GM21515 (cell line): ENCODE results near the gene GLUL.
"Not testable (repeated sequence)": the region's sequence is repeated elsewhere in the genome, so short reads cannot be mapped to it uniquely, and the experiment has no call there.

Experiments used
- ATAC-seq: cut with Tn5 transposase; IDR thresholded peaks from one replicate; pipeline ENCODE4 v1.9.1; 2021; ENCODE audit not compliant: unreplicated experiment

Gene GLUL

DNA sequence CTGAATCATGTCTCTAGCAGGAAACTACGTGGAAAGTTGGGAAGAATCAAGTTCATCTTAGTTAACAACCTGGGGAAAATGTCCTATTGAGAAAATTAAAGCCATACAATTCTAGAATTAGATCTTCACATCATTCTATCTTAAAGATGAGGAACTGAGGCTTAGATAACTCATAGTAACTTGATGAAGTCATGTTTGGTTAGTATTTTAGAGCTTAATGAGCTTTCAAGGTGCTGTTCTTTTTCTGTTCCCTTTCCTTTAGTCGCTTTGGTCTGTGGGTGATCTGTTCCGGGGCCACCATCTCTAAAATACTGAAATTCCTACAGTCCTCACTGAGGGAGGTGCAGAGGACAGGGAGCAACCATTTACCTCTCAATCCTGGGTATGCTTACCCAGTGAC is 4.3 kb upstream of the GLUL start:
- ATAC-seq: no peak

DNA sequence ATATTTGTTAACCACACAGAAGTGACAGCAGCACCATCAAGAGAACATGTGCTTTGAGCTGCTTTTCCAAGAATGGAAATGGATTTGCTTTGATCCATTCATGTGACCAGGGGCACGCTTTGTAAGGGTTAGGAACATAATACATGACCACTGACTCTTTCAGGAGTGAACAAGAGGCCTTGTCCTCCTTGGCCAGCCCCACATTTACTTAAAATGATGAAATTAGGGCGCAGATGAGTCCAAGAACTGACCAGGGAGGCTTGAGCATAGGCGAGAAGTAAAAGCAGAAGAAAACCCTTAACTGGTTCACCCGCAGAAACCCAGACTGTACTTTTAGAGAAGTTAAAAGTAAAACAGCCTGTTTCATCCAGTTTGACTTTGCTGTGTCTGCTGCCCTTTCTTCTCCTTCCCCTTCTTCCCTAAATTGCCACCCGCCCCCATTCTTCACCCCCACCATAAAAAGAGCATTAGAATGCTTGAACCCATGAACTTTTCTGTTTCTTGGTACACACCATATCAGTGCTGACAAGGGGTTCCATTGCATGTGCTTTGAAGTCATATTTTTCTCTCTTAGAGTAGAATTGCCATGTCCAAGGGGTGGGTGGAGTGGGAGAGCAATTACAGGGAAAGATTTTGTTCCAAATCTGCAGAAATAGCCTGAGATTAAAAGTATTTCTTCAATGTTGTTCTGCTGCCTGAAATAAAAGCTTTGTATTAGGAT is 2.6 kb upstream of the GLUL start:
- ATAC-seq: no peak

DNA sequence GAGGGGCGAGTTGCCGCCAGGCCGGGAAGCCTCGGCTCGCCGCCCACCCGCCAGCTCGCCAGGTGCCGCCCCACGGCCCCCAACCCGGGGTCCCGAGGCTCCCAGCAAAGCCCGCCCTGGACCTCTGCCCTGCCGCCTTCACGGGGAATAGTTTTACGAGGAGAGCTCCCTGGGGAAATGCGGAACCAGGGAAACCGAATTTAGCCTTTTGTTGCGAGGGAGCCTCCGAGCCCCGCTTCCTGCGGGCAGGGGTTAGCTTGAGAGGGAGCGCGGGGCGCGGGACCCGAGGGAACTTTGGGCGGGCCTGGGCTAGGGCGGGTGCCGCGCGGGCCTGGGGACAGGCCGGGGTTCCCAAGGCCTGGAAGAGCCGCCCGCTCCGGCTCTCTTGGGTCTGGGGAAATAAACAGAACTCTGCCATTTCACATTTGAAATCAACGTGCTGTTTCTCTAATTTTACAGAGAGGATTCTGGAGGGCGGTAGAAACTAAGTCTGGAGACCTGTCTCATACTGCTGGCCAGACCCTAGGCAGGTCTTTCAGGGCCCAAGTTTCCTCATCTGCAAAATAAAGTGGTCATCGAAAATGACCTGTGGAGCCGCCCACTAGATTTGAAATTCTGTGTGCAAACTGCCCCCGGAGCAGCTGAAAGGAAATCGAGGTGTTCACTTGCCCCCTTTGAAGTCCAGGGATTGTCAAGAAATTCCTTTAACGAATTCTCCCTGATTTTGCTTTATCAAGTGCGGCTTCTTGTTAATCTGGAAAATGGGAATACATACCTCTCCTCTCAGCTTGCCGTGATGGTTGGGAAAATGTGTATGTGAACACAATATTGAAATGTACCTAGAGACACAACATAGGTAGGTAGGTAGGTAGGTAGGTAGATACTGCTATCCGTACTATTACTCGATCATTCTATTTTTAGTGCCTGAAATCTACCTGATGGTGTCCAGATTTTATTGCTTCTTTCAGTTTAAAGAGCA is 749 bp upstream of the GLUL start:
- ATAC-seq: peak; percentile 20

DNA sequence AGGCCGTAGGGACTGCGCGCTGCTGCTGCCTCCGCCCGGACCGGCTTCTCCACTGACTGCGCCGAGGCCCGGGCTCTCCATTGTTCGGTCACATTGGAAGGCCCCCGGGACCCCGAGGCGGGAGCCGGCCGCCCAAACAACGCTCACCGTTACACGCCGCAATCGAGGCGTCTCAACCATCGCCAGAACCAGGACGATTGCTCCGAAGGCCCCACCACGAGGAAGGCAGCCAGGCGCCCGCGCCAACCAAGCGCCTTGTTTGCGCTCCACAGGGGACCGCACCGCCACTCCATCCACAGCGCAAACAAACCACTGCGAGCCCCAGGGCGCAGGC is 595 bp downstream of the GLUL start:
- peak; percentile 0 for ATAC-seq

DNA sequence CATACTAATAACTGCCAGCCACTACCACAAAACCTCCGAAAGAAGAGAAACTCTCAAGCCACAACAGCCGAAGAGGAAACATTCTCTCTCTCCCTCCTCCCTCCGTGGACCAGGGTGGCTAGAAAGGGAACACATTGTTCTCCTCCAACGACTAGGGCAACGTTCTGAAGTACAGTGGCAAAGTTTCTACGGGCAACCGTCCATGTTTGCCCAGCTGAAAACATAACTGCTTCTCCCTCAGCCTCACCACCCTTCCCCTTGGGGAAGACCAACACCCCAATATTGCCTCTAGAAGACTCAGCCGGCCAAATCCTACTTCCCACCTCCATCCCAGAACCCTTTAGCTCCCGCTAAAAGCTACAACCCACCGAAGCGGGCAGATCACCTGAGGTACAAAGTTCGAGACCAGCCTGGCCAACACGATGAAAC is 2.0 kb downstream of the GLUL start:
- ATAC-seq: no peak

DNA sequence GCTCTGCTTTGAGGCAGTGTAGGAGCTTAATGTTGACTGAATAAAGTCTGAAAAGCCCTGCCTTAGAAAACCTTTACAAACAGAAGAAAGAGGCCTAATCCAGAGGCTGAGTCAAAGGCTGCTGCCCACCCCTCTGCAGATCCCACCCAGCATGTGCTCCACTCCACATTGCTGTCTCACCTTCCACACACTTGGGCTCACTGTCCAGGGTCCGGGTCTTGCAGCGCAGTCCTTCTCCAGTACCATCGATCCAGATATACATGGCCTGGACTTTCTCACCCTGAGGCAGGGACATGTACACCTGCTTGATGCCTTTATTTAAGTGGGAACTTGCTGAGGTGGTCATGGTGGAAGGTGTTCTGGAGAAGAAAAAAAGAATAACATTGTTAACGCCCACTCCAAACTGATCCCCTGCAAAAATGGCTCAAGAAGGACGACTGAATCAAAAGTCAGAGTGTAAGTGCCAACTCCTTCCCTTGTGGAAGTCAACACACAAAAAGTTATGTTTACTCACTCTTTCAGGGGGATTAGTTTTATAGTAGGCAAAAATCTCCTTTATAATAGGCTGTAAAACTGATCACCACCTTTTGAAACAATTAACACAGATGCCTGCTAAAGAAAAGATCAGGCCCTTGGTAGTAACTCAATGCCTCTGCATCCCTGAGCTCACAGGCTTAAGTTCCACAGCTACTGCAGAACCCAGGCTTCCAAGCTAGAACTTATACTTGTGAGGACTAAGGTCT is 3.0 kb downstream of the GLUL start:
- no peak for ATAC-seq

DNA sequence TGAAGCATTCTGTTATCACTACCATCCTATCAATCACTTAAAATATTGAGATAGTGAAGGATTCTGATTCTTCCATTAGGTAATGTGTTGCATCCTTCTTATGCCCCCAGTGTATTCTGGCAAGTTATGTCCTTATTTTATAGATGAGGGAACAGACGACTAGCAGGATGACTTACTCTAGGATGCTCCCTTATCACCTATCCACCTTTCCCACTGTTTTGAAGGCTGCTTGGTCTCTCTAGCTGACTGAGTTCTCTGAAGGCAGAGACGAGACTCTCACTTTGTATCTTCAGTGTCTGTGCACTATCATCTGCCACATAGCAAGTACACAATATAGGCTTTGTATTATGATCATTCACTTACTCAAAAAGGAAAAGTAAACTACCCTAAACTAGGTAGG is 4.0 kb downstream of the GLUL start:
- no peak for ATAC-seq

DNA sequence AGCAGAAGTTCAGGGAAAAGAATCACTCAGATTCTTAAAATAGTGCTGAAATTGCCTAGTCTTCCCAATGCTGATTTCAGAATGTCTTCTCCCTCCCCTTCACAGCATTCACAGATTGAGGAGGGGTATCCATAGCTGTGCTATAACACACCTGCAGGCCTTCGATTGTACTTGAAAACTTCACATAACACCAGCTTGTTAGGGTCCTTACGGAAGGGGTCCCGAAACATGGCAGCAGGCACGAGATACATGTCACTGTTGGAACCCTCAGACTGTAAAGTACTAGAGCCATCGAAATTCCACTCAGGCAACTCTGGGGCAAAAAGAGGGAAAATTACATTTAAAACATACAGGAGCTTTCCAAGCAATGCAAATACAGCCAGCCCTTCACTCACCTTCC is 4.6 kb downstream of the GLUL start:
- no peak for ATAC-seq

DNA sequence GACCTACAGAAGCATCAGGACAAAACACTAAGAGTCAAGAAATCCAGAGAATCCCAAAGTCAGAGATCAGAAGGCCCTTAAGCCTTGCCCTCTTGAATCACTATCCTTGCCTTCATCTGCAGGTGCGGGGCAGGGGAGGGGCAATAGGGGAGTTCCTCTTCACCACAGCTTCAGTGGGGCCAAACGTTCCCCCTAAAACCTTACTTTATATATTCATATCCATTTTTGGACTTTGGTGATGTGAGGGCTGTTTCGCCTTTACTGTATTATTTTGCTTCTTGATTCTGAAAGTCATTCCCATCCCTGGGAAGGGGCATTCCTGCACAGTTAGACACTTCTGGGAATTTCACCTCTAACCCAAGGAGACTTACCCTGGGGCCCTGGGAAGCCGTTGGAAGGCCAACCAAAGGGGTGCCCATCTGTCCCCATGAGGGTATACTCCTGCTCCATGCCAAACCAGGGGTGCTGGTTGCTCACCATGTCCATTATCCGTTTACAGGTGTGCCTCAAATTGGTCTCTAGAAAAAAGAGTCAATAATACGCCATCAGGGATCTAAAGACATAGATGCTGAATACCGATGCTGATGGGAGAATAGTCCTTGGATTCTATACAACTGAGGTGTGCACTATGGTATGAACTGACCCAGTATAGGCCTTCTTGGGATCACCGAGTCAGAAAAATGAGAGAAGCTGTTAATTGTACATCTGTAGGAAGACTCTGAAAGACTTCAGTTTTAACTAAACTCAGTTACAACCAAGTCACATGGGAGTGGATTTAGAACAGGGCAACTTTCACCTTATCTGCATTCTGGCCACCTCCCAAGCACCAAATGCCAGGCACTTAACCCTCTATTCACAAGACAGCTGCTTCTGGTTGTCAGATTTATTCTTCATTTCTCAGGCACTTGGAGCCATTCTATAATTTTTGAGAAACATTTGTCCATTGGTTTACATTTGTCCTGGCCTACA is 5.4 kb downstream of the GLUL start:
- no peak for ATAC-seq

DNA sequence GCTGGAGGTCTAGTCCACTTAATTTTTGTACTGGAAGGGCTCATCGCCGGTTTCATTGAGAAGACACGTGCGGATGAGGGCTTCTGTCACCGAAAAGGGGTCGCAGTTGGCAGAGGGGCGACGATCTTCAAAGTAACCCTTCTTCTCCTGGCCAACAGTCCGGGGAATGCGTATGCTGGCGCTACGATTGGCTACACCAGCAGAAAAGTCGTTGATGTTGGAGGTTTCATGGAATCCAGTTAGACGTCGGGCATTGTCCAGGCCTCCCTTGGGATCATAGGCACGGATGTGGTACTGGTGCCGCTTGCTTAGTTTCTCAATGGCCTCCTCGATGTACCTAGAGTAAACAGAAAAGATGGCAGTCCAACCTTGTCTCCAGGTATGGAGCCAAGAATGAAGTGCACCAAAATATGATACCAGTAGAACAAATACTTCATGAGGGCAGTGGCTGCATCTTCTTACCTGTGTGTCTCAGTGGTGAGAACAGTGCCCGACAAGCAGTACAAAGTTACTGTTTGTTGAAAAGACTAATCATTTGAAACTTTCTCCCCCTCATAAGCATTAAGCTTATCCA is 7.1 kb downstream of the GLUL start:
- no peak for ATAC-seq

DNA sequence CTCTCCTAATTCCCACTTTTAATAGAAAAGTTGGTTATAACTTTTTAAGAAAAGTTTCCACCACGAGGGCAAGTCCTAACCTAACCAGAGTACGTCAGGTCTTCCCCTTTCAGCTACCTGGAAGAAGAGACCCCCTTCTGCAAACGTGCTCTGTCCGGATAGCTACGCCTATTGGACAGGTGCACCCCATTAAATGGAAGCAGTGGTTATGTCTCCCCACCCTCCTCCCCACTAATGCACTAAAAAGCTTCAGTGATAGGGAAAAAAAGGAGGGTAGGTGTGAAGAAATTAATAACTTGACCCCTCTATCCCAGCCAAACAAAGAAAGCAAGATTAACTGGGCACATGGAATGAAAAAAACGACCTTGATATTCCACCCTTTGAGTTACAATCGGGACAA is 7.7 kb downstream of the GLUL start:
- no peak for ATAC-seq

DNA sequence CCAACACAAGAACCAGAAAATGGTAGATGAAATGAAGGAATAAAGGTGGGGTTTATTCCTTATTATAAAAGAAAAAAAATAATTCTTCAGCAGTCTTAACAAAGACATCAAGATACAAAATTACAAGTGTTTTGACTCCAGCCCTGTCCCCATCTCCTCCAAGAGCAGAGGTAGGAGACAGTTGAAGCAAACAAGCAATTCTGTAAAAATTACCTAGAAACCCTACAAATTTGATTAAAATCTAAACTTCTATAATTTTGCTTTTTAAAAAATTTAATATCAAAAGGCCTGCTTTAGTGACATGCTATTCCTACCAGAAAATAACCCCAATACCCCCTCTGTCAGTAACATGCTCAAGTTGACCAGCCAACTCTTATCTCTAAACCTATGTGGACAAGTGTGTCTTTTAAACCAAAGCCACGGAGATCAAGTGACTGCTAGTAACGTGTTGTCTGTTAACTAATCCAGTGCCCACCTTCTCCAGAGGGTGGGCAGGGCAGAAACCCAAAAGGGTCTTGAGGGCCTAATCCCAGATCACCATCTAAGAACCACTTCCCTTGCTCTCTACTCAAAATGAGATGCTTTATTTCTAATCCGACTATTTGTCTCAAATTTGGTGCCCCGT is 8.4 kb downstream of the GLUL start:
- ATAC-seq: no peak

DNA sequence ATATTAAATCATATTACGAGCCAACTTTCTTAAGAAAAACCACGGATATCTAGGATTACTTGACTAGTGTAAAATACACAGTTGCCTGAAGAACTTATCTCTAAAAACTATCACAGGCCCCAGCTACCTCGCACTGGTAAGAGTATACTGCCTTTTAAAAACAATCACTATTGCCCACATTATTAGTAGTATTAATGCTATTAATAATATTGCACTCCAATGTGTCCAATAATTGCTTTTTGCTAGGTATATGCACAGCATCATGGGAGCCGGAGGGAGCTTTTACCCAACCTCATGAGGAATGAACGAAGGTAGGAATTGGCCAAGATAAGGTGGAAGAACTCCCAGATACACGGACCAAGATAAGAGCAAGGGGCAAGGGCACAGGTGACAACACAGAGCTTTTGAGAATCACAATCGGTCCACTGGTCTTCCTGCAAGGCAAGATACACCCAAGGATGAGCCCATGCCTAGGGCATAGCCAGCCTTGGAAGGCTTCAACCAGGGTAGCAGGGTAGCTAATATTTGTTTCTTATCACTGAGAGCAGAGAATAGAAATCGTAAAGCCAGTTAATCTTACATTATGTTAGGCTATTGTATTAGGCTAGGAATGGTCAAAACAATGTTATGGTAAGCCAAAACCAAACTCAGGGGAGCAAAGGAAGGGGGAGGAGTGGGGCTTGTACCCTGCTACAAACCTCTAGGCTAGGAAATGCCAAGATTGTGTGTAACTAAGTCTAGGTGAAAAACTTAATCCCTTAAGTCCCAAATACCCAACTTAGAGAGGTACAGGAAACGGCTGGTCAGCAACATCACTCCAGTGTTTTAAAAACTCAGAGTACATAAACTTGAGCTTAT is 9.4 kb downstream of the GLUL start:
- no peak for ATAC-seq

DNA sequence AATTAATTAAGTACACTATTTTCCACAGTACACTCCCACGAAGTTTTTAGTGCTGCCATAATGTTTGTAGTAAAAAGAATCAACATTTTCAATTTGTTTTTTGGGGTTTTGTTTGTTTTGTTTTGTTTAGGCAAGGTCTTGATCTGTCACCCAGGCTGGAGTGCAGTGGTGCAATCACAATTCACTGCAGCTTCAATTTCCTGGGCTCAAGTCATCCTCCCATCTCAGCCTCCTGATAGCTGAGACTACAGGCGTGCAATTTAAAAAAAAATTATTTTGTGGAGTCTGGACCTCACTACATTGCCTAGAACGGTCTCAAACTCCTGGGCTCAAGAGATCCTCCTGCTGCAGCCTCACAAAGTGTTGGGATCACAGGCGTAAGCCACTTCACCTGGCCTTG is 11.4 kb downstream of the GLUL start:
- ATAC-seq: no peak

DNA sequence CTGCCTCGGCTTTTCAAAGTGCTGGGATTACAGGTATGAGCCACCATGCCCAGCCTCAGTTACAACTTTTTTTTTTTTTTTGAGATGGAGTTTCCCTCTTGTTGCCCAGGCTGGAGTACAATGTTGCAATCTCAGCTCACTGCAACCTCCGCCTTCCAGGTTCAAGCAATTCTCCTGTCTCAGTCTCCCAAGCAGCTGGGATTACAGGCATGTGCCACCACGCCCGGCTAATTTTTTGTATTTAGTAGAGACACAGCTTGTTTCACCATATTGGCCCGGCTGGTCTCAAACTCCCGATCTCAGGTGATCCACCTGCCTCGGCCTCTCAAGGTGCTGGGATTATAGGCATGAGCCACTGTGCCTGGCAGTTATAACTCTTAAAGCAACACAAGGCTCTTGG is 11.8 kb downstream of the GLUL start:
- ATAC-seq: not testable (repeated sequence)

DNA sequence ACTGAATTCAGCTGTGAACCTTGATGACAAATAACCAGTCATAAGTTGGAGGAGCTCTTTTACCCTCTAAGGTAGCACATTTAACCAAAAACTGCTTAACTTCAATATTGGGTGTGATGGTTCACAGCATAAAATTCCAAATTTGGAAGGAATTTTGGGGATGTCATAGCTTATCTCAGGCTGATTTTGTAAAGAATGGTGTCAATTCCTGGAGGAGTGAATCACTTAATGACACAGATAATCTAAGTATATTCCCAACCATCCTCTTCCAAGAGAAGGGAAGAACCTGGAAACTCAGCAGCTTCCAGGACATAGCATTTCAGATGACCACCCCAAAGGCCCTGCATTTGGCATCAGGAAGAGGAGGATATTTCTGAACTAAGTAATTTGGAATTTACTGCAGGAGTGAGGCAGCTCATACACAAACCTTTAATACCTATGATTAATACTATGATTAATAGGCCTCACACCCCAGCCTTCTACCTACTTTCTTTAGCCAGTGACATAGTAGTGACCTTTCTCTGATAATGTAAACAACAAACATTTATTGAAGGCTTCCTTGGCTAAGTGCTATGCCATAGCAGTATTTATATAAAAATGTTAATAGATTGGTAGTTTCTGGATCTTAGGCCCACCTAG is 14.5 kb downstream of the GLUL start:
- ATAC-seq: no peak

DNA sequence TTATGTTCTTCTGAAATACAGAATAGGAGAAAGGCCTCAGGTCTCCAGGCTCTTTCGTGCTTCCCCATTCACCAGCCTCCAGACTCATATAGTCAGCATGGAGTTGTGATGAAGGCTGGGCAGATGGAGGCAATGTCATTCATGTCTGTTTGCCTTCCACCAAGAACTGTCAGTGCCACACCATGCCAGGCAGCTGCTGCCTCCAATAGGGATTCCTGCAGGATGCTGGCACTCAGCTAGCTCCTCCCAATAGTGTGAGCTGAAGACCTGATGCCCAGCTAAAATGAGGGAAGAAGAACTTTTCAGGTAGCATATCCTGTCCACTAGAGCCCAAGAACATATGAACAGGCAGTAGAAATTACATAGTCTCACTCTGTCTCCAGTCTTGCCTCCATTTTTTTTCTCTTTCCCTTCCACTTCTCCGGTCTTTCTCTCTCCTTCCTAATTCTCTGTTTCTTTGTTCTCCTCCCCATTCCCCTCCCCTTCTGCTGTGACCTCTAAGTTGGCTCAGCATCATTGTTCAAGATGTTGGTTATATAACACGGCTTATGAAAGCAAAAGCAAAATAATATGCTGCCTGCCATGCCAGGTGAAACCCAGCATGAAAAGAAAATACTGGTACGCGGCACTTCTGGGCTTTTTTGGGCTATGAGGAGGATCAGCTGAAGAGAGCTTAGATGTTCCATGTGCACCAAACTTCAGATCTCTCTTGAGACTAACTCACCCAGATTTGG is 17.3 kb downstream of the GLUL start:
- no peak for ATAC-seq

DNA sequence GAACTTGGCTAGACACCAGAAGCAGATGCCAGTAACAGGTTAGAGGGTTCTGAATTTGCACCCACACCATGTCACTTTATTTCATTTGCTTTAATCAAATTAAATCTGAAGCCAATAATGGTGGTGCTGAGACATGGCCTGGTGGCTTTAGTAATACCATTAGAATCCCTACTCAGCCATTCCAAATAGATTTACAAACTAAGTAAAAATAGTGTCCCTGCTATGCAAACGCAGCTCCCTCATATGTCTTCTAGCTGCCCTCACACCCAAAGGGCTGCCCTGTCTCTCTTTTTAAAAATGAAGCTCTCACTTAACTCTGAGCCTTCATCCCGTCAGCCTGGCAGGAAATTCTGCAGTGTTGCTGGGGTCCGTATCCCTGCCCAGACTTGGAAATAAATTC is 21.1 kb downstream of the GLUL start:
- ATAC-seq: no peak
